ENCODE data around the gene SPNS3. TPM values are rescaled to one million over a fixed set of nuclear protein-coding genes. Genes with fewer than 3 reads are reported as not detected.

The SPNS3 gene
- total RNA-seq (2021) (14.8 and 15.9 TPM in 2 replicates), Bru-seq, nascent RNA (percentile 35 among the genes with signal in this experiment), BruChase-seq, experiment 1, labeled RNA remaining after a 2-hour chase (percentile 33 among the genes with signal in this experiment), BruChase-seq, experiment 2, labeled RNA remaining after a 6-hour chase (percentile 34 among the genes with signal in this experiment)
- long read RNA-seq, partial matches to known transcripts: 13 of 32 reads
- long read RNA-seq, other reads (novel, unspliced or antisense): 19 of 32 reads

- BruUV-seq (replicated peaks): no TSS peak
- Histone ChIP-seq H4K20me1 (ENCODE audit: insufficient read depth) (no peaks in the 10 kb centered on the region), H3K27ac (no peak within 1 kb of the TSS), H3K9me3 (ENCODE audit: insufficient read depth, low read depth) (no peaks in the 10 kb centered on the region), H3K4me3 (no peak within 1 kb of the TSS), H3K27me3 (ENCODE audit: insufficient read depth, low read depth) (no peaks in the 10 kb centered on the region), H3K4me2 (no peak within 1 kb of the TSS), H3K4me1 (replicated peaks; ENCODE audit: insufficient read depth) (no peaks in the 10 kb centered on the region), H3K79me2 (ENCODE audit: low read depth) (no peaks in the 10 kb centered on the region), H3K9me2 (ENCODE audit: insufficient read depth) (no peaks in the 10 kb centered on the region), H3K36me3 (ENCODE audit: low read depth) (no peaks in the 10 kb centered on the region), H3F3A (ENCODE audit: insufficient read depth, low read depth) (peaks cover 11% of the 10 kb centered on the region; the same call in 1 of the 2 replicates), H2AFZ (no peak within 1 kb of the TSS)
- intact Hi-C loops (cut with micrococcal nuclease; ENCODE audit: unreplicated experiment): no loop called here
- CTCF ChIA-PET: no interaction called here
- no peak for TF ChIP-seq EZH2 (IDR thresholded peaks at IDR 0.05; ENCODE audit: low read depth)
- no peak for TF ChIP-seq CTCF (conservative IDR thresholded peaks at IDR 0.05)
- POLR2A ChIA-PET (ENCODE audit: unreplicated experiment): interaction anchor here (0.6 kb wide), 1 partner anchor 619 kb away, joined by 3 read pairs; no protein-coding TSS in a partner anchor
- no peak for DNase-seq
Measured at GRCh38 chr17:4433515-4434031, at the start of gene SPNS3. SPNS3 (plus strand) TSS chr17:4433940; CDS start chr17:4433968, 28 bp downstream.

- Histone ChIP-seq H3K4me1 (replicated peaks; ENCODE audit: insufficient read depth) (peaks cover 12% of the 10 kb centered on the region), H3K9me2 (ENCODE audit: insufficient read depth) (no peaks in the 10 kb centered on the region), H4K20me1 (ENCODE audit: insufficient read depth) (no peaks in the 10 kb centered on the region), H3K4me3 (no peak overlapping the region), H3F3A (ENCODE audit: insufficient read depth, low read depth) (peaks cover 6% of the 10 kb centered on the region; the same call in 1 of the 2 replicates), H3K27ac (no peak overlapping the region), H2AFZ (no peak overlapping the region), H3K36me3 (ENCODE audit: low read depth) (no peaks in the 10 kb centered on the region), H3K9me3 (ENCODE audit: insufficient read depth, low read depth) (no peaks in the 10 kb centered on the region), H3K4me2 (no peak overlapping the region), H3K79me2 (ENCODE audit: low read depth) (no peaks in the 10 kb centered on the region), H3K27me3 (ENCODE audit: insufficient read depth, low read depth) (no peaks in the 10 kb centered on the region)
- ChIA-PET CTCF (interaction anchor here (0.7 kb wide), 1 partner anchor 11 kb away, joined by 3 read pairs; no protein-coding TSS in a partner anchor), POLR2A (ENCODE audit: unreplicated experiment) (interaction anchor here (0.6 kb wide), 1 partner anchor 12 kb away, joined by 3 read pairs; no protein-coding TSS in a partner anchor)
- no peak for DNase-seq
- intact Hi-C loops (cut with micrococcal nuclease; ENCODE audit: unreplicated experiment): no loop called here
- no TSS peak for BruUV-seq (replicated peaks)
- TF ChIP-seq CTCF (conservative IDR thresholded peaks at IDR 0.05) (no peak), EZH2 (IDR thresholded peaks at IDR 0.05; ENCODE audit: low read depth) (no peak)
Measured at GRCh38 chr17:4386406-4386805, 47.3 kb upstream of the SPNS3 start.

GRCh38 chr17:4387137-4387536 is 46.6 kb upstream of the SPNS3 start:
- no peaks in the 10 kb centered on the region for H3K9me3 ChIP-seq (ENCODE audit: insufficient read depth, low read depth)
- intact Hi-C loops (cut with micrococcal nuclease; ENCODE audit: unreplicated experiment): no loop called here
- ChIA-PET CTCF (interaction anchor here (0.7 kb wide), 1 partner anchor 10 kb away, joined by 3 read pairs; no protein-coding TSS in a partner anchor), POLR2A (ENCODE audit: unreplicated experiment) (no interaction called here)
- DNase-seq: no peak
- no peaks in the 10 kb centered on the region for H3K9me2 ChIP-seq (ENCODE audit: insufficient read depth)
- H3K36me3 ChIP-seq (ENCODE audit: low read depth): no peaks in the 10 kb centered on the region
- no peaks in the 10 kb centered on the region for H3K79me2 ChIP-seq (ENCODE audit: low read depth)
- H3K4me2 ChIP-seq: no peak overlapping the region
- no peaks in the 10 kb centered on the region for H3K27me3 ChIP-seq (ENCODE audit: insufficient read depth, low read depth)
- no peak overlapping the region for H3K4me3 ChIP-seq
- no TSS peak for BruUV-seq (replicated peaks)
- TF ChIP-seq EZH2 (IDR thresholded peaks at IDR 0.05; ENCODE audit: low read depth) (no peak), CTCF (conservative IDR thresholded peaks at IDR 0.05) (no peak)
- peaks cover 19% of the 10 kb centered on the region for H3K4me1 ChIP-seq (replicated peaks; ENCODE audit: insufficient read depth)
- no peaks in the 10 kb centered on the region for H4K20me1 ChIP-seq (ENCODE audit: insufficient read depth)
- peaks cover 4% of the 10 kb centered on the region; the same call in 1 of the 2 replicates for H3F3A ChIP-seq (ENCODE audit: insufficient read depth, low read depth)
- H2AFZ ChIP-seq: no peak overlapping the region
- H3K27ac ChIP-seq: no peak overlapping the region
